ENCODE results near the gene PAM.

The PAM gene

DNA sequence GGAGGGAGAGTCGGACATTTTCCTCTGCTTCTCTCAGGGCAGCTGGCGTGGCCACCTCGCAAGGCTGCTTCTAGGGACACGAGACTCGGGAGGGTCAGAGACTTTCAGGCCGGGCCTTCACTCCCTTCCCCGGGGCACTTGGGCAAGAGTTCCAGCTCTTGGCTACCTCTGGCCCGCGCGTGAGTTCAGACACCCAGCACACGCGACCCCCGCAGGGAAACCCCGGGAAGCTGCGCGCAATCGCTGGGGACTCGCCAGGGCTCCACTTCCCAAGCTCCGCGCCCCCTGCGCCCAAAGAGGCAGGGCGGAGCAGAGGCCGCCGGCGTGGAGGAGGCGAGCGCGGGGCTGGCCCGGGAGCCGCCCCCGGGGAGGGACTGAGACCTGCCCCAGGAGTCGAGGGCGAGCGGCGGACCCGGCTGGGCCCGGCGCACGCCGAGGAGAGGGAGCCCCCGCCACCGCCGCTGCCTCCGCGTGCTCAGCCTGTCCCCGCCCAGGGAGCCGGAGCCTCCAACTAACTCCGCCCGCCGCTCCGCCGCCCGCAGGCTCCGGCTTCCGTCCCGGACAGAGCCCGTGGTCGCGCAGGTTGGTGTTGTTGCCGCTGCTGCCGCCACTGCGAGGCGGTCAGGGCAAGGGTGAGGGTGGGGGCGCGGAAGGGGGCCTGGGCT is at the start of gene PAM:
Gene PAM (plus strand): TSS at position 539 of the 665 bp plus-strand sequence. CDS start 110,891 bp downstream, outside the sequence.
- Histone ChIP-seq H2AFZ (ENCODE audit: low read depth, low read length) (peak within 1 kb of the TSS; percentile 94), H3K9me3 (ENCODE audit: low read length) (no peaks in the 10 kb centered on the region), H3K27me3 (ENCODE audit: insufficient read depth, low read length) (no peaks in the 10 kb centered on the region), H3K4me1 (ENCODE audit: insufficient read depth, low read length) (peaks cover 30% of the 10 kb centered on the region), H3K36me3 (ENCODE audit: insufficient read depth, low read length) (no peaks in the 10 kb centered on the region), H3K4me3 (ENCODE audit: low read length) (peak within 1 kb of the TSS; percentile 72)

DNA sequence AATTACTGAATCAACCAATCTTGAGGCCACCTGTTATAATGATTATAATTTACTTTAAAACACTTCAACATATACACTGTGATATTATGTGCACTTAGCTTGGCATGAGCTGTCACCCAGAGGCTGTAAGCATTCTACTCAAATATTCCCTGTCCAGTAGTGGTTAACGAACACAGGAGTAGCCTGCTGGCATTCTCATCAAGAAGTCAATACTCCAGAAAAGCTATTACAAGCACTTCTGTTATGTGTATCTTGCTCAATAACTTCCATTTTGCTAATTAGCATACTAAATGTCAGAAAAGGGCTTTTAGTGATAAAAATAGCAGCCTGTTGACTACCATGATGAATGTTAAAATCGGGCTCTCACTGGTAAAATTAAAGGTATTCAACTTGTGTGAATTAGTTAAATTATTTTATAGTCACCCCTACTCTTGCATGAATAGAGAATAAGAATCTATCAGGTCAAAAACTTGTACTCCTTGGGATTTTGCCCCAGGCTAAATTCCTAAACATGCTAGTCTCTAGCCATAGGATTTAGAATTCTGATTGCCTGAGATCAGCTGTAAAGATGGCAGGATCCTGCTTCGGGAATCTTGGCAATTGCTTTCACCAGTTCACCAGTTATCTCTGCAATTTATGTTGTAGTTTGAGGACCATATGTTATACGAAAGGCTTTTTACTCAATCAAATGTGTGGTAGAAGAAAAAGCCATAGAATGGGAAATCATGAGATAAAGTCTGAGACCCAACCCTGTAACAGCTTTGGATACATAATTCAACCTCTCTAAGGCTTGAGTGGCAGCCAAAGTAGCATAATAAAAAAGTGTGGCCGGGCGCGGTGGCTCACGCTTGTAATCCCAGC is 43.4 kb upstream of the PAM start:
- Histone ChIP-seq H3K36me3 (ENCODE audit: insufficient read depth, low read length) (no peaks in the 10 kb centered on the region), H3K9me3 (ENCODE audit: low read length) (peaks cover 2% of the 10 kb centered on the region), H3K4me1 (ENCODE audit: insufficient read depth, low read length) (peaks cover 19% of the 10 kb centered on the region), H3K4me3 (ENCODE audit: low read length) (no peak overlapping the region), H3K27me3 (ENCODE audit: insufficient read depth, low read length) (no peaks in the 10 kb centered on the region), H2AFZ (ENCODE audit: low read depth, low read length) (peak overlapping the region; percentile 23)

DNA sequence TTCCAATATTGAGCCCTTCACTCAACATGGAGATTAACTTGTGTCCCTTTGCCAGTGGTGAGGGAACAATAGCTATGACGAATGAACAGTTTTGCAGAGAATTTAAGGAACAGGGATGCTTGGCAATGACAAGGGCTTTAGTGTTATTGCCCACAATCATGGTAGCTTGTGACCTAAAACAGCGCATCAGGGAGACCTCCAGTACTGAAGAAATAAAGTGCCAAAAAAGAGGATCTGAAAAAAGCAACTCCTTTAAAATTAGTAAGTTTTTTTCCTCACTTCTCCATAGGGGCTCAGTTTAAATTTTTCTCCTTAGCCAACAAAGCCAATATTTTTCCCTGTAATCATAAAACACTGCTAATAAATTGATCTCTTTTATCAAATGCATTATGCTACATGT is 41.8 kb upstream of the PAM start:
- peaks cover 19% of the 10 kb centered on the region for H3K4me1 ChIP-seq (ENCODE audit: insufficient read depth, low read length)
- peaks cover 2% of the 10 kb centered on the region for H3K9me3 ChIP-seq (ENCODE audit: low read length)
- no peak overlapping the region for H2AFZ ChIP-seq (ENCODE audit: low read depth, low read length)
- no peaks in the 10 kb centered on the region for H3K36me3 ChIP-seq (ENCODE audit: insufficient read depth, low read length)
- peak overlapping the region; percentile 17 for H3K4me3 ChIP-seq (ENCODE audit: low read length)
- no peaks in the 10 kb centered on the region for H3K27me3 ChIP-seq (ENCODE audit: insufficient read depth, low read length)

DNA sequence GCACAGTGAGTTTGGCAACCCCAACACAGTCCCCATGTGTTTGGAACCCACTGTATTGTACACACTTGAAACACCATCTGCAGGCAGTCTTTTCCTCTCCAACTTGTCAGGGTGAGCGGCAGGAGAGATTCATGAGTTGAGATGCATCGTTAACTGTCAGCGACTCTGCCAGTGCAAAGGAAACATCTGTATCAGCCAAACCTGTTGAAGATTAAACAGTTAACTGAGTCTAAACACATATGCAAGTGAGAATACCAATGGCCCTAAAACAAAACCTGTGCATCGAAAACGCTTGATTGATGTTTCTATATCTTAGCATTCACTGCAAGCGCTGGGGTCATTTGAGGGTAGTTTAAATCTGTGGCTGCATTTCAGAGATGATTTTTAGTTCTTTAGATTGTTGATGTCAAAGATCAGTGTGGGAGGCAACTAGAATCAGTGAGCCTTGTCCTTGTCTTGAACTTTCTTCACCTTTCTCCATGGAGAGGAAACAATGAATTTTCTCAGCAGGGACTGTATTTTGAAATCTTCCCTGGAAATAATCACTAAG is 41.3 kb upstream of the PAM start:
- H3K36me3 ChIP-seq (ENCODE audit: insufficient read depth, low read length), result no peaks in the 10 kb centered on the region
- H3K4me3 ChIP-seq (ENCODE audit: low read length), result peak overlapping the region; percentile 17
- H3K4me1 ChIP-seq (ENCODE audit: insufficient read depth, low read length), result peaks cover 19% of the 10 kb centered on the region
- H2AFZ ChIP-seq (ENCODE audit: low read depth, low read length), result no peak overlapping the region
- no peaks in the 10 kb centered on the region for H3K27me3 ChIP-seq (ENCODE audit: insufficient read depth, low read length)
- H3K9me3 ChIP-seq (ENCODE audit: low read length), result peaks cover under 1% of the 10 kb centered on the region

DNA sequence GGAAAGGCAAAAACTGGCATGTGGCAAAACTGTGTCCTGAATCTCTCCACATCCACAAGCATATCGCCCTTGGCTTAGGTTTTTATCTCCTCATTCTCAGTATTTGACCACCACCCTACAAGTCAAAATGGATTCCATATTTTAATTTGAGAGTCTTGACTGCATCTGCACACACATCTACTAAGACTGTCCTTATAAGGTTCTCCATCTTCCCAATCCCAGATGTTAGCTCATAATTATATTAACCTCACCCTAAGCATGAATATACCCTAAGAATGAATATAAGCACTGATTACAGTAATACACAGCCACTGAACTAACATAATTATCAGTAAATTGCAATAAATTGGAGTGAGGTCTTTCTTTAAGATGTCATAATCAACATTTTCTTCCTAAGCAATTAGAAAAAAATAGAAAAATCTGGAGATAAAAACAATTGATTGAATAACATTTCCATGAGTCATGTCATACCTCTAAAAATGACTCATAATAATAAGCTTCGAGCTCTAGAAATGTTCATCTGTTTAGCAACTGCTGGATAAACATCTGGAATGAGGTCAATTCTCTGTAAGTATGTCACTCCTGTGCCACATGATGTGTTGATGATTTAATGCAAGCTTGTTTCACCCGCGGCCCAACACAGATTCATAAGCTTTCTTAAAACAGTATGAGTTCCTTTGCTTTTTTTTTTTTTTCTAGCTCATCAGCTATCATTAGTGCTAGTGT is 39.9 kb upstream of the PAM start:
- Histone ChIP-seq H3K4me3 (ENCODE audit: low read length) (no peak overlapping the region), H3K36me3 (ENCODE audit: insufficient read depth, low read length) (no peaks in the 10 kb centered on the region), H3K9me3 (ENCODE audit: low read length) (no peaks in the 10 kb centered on the region), H3K27me3 (ENCODE audit: insufficient read depth, low read length) (no peaks in the 10 kb centered on the region), H2AFZ (ENCODE audit: low read depth, low read length) (no peak overlapping the region), H3K4me1 (ENCODE audit: insufficient read depth, low read length) (peaks cover 19% of the 10 kb centered on the region)

DNA sequence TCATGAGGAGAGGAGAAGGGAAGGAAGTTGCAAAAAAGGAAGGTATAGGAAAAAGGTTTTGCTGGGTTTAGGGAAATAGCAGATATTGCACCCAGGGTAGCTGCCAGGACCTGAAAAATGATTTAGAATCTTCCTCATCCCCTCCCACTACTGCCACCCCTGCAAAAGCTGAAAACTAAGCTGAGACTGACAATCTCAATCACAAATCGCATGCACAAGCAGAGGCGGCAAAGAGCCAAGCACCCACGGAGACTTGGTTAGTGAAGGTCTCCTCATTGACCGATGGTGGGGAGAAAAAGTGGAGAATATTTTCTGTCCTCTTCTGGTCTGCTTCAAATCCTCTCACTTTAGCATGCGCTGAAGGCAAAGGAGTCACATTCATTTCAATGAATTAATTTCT is 39.1 kb upstream of the PAM start:
- H2AFZ ChIP-seq (ENCODE audit: low read depth, low read length), result no peak overlapping the region
- no peak overlapping the region for H3K4me3 ChIP-seq (ENCODE audit: low read length)
- no peaks in the 10 kb centered on the region for H3K36me3 ChIP-seq (ENCODE audit: insufficient read depth, low read length)
- peaks cover 19% of the 10 kb centered on the region for H3K4me1 ChIP-seq (ENCODE audit: insufficient read depth, low read length)
- H3K9me3 ChIP-seq (ENCODE audit: low read length), result no peaks in the 10 kb centered on the region
- no peaks in the 10 kb centered on the region for H3K27me3 ChIP-seq (ENCODE audit: insufficient read depth, low read length)

DNA sequence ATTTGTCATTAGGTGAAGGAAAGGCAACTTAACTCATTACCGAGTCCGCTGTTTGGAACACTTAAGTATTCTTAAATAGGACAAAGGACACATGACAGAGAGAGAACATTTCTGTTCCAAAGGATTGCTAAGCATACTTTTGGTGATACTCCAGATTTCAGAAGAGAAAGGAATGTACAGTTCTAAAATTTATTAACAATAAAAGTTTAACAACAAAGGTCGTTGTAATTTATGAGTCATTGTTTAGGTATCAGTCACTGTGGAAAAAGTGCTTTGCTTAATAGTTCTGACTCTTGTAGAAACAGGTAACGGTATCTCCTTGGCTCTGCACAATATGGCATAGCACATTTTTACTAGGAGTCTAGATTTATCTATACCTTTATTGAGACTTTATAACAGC is 36.3 kb upstream of the PAM start:
- Histone ChIP-seq H3K27me3 (ENCODE audit: insufficient read depth, low read length) (no peaks in the 10 kb centered on the region), H3K4me3 (ENCODE audit: low read length) (no peak overlapping the region), H3K9me3 (ENCODE audit: low read length) (no peaks in the 10 kb centered on the region), H2AFZ (ENCODE audit: low read depth, low read length) (no peak overlapping the region), H3K4me1 (ENCODE audit: insufficient read depth, low read length) (peaks cover 10% of the 10 kb centered on the region), H3K36me3 (ENCODE audit: insufficient read depth, low read length) (no peaks in the 10 kb centered on the region)

DNA sequence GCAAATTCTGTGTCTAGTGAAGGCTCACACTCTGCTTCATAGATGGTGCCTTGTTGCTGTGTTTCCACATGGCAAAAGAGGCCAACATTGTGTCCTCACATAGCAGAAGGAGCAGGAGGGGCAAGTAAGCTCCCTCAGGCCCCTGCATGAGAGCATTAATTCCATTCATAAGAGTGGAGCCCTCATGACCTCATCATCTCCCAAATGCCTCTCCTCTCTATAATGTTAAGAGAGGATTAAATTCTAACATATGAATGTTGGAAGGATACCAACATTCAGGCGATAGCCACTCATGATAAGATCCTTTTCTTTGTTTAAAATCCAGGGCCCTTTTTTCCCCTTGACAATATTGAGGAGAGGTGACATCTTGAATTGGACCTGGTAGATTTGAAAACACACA is 35.2 kb upstream of the PAM start:
- no peak overlapping the region for H2AFZ ChIP-seq (ENCODE audit: low read depth, low read length)
- H3K27me3 ChIP-seq (ENCODE audit: insufficient read depth, low read length), result no peaks in the 10 kb centered on the region
- no peaks in the 10 kb centered on the region for H3K36me3 ChIP-seq (ENCODE audit: insufficient read depth, low read length)
- no peaks in the 10 kb centered on the region for H3K9me3 ChIP-seq (ENCODE audit: low read length)
- H3K4me3 ChIP-seq (ENCODE audit: low read length), result no peak overlapping the region
- no peaks in the 10 kb centered on the region for H3K4me1 ChIP-seq (ENCODE audit: insufficient read depth, low read length)

DNA sequence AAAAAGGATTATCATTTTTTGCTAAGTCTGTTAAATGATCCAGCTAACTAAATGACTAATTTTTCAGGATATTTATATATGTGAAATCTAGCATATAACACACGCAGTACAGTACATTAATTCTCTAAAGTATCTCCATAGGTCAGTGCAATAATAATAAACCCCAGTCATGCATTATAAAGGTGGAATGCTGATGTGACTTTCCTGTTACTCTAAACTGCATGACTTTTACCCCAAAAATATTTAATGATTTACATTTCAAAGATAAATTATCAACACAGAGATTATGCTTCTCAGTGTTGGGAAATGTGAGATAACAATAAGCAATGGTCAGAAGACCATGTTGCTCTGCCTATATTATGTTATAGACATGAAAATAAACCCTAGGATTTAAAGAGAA is 34.1 kb upstream of the PAM start:
- Histone ChIP-seq H3K4me3 (ENCODE audit: low read length) (no peak overlapping the region), H3K9me3 (ENCODE audit: low read length) (no peaks in the 10 kb centered on the region), H3K36me3 (ENCODE audit: insufficient read depth, low read length) (no peaks in the 10 kb centered on the region), H2AFZ (ENCODE audit: low read depth, low read length) (no peak overlapping the region), H3K27me3 (ENCODE audit: insufficient read depth, low read length) (no peaks in the 10 kb centered on the region), H3K4me1 (ENCODE audit: insufficient read depth, low read length) (peaks cover 5% of the 10 kb centered on the region)

DNA sequence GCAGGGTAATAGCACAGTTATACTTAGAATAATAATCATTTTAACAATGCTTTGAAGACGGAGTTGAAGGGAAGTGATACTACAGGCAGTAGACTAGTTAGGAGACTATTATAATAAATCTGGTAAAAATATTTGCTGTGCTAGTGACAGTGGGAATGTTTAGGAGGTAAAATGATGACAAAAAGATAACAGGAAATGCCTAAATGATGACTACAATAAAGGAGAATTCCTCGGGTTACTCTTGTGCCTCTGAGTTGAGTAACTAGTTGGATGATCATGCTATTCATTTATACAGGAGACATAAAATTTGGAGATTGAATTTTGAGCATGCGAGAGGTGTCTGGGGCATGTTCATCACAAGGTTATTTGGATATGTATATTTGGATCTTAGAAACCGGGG is 32.2 kb upstream of the PAM start:
- Histone ChIP-seq H3K4me3 (ENCODE audit: low read length) (no peak overlapping the region), H3K27me3 (ENCODE audit: insufficient read depth, low read length) (no peaks in the 10 kb centered on the region), H3K9me3 (ENCODE audit: low read length) (no peaks in the 10 kb centered on the region), H2AFZ (ENCODE audit: low read depth, low read length) (no peak overlapping the region), H3K4me1 (ENCODE audit: insufficient read depth, low read length) (peaks cover 8% of the 10 kb centered on the region), H3K36me3 (ENCODE audit: insufficient read depth, low read length) (no peaks in the 10 kb centered on the region)

DNA sequence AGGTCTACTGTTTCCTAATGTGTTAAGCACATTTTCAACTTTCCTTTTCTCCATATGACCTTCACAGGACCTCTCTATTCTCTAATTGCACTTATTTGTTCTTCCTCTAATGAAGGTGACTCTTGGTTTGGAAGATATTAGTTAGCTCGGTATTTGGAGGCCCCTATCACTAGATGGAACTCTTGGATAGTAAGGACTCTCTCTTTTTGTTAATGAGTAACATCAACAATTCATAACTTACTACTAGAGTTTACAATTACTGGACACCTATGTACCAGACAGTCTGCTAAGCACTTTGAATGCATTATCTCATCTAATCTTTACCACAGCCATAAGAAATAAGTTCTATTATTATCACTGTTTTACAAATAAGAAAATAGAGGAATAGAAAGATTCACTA is 23.4 kb upstream of the PAM start:
- Histone ChIP-seq H3K9me3 (ENCODE audit: low read length) (no peaks in the 10 kb centered on the region), H3K4me3 (ENCODE audit: low read length) (no peak overlapping the region), H2AFZ (ENCODE audit: low read depth, low read length) (no peak overlapping the region), H3K4me1 (ENCODE audit: insufficient read depth, low read length) (peaks cover 11% of the 10 kb centered on the region), H3K27me3 (ENCODE audit: insufficient read depth, low read length) (no peaks in the 10 kb centered on the region), H3K36me3 (ENCODE audit: insufficient read depth, low read length) (no peaks in the 10 kb centered on the region)

DNA sequence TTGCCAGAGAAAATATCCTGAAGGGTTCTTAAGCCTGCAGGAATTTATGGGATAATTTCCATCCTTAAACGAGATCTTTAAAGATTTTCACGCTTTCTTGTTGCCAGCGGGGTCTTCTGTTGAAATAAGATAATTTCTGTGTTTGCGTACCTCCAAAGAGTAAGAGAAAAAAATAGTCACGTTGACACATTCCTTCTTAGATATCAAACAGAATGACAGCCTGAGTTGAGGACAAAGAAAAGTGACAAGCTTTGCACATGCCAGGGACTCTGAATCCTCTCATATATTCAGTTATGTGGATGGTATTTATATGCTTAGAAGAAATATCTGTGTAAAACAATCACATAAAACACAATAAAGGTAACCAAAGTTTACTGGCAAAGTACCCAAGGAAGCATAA is 21.6 kb upstream of the PAM start:
- peaks cover 11% of the 10 kb centered on the region for H3K4me1 ChIP-seq (ENCODE audit: insufficient read depth, low read length)
- no peaks in the 10 kb centered on the region for H3K27me3 ChIP-seq (ENCODE audit: insufficient read depth, low read length)
- H2AFZ ChIP-seq (ENCODE audit: low read depth, low read length), result no peak overlapping the region
- no peaks in the 10 kb centered on the region for H3K9me3 ChIP-seq (ENCODE audit: low read length)
- H3K4me3 ChIP-seq (ENCODE audit: low read length), result no peak overlapping the region
- H3K36me3 ChIP-seq (ENCODE audit: insufficient read depth, low read length), result no peaks in the 10 kb centered on the region

DNA sequence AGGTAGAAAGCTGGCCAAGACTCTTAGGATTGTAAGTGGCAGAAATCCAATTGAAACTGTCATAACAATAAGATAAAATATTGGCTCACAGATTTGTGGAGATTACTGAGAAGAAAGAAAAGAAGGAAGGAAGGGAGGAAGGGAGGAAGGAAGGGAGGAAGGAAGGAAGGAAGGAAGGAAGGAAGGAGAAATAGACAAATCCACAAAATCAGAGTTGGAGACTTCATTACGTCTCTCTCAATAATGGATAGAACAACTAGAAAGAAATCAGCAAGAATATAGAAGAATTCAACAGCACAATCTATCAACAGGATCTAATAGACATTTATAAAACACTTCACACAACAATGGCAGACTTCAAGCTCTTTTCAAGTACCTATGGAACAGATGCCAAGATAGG is 17.9 kb upstream of the PAM start:
- peaks cover 16% of the 10 kb centered on the region for H3K4me1 ChIP-seq (ENCODE audit: insufficient read depth, low read length)
- no peaks in the 10 kb centered on the region for H3K36me3 ChIP-seq (ENCODE audit: insufficient read depth, low read length)
- H3K27me3 ChIP-seq (ENCODE audit: insufficient read depth, low read length), result no peaks in the 10 kb centered on the region
- H2AFZ ChIP-seq (ENCODE audit: low read depth, low read length), result no peak overlapping the region
- H3K9me3 ChIP-seq (ENCODE audit: low read length), result no peaks in the 10 kb centered on the region
- no peak overlapping the region for H3K4me3 ChIP-seq (ENCODE audit: low read length)
